Cardiac muscle cell (in vitro differentiated cells and primary cell): ENCODE measurements around the gene S100G. TPM values are rescaled to one million over a fixed set of nuclear protein-coding genes. Genes with fewer than 3 reads are reported as not detected.
"Not testable (repeated sequence)": the region's sequence is repeated elsewhere in the genome, so short reads cannot be mapped to it uniquely, and the experiment has no call there.

Experiments
- DNase-seq, 2 donors: peaks; one replicate each; pipeline versions ENCODE4 v3.0.0 to v3.0.0-alpha.2; 2010 to 2017; ENCODE audit warnings: low read depth in 1 of 2, low spot score in 1 of 2
- H3K27ac ChIP-seq: fragments of 200-600 bp; sonication (generic); 2 replicates; pipeline ENCODE4 v1.5.1; 2016
- H3K27me3 ChIP-seq: fragments of 200-600 bp; sonication (generic); 2 replicates; pipeline ENCODE4 v1.6.0; 2016; ENCODE audit warnings: control low read depth
- H3K36me3 ChIP-seq: fragments of 200-600 bp; sonication (generic); 2 replicates; pipeline ENCODE4 v1.5.1; 2016; ENCODE audit warnings: control low read depth
- H3K4me1 ChIP-seq: fragments of 200-600 bp; sonication (generic); 2 replicates; pipeline ENCODE4 v1.8.1; 2017; ENCODE audit warnings: low read depth, mild to moderate bottlenecking, mixed run types
- H3K4me3 ChIP-seq: fragments of 200-600 bp; sonication (generic); 2 replicates; pipeline ENCODE4 v1.5.1; 2016; ENCODE audit warnings: mild to moderate bottlenecking
- H3K9me3 ChIP-seq: fragments of 200-600 bp; sonication (generic); 2 replicates; pipeline ENCODE4 v1.5.1; 2017; ENCODE audit warnings: low read depth, mild to moderate bottlenecking, control low read depth
- CTCF ChIP-seq: IDR thresholded peaks from 2 replicates; pipeline ENCODE4 v1.5.1; 2012; ENCODE audit warnings: low read depth, mild to moderate bottlenecking, low read length
- polyA plus RNA-seq: library from polyadenylated mRNA; unstranded; fragments of >200 nt; fragmentation: Nextera tagmentation; extraction: Ambion mirVana; gene quantifications from 2 replicates; pipeline ENCODE4 v1.2.1, GENCODE V29; 2016
- total RNA-seq: library from RNA; depleted of rRNA; stranded (reverse); fragments of >200 nt; gene quantifications from 2 replicates; pipeline ENCODE4 v1.2.3, GENCODE V29; 2016

The S100G gene
- total RNA-seq = not detected in 2 replicates
- polyA plus RNA-seq = not detected in 2 replicates

- no peak for TF ChIP-seq CTCF
- H3K27ac ChIP-seq = no peak within 1 kb of the TSS
Measured at GRCh38 chrX:16649858-16650257, at the start of gene S100G. Gene S100G, plus strand, starts transcription at chrX:16650158. Its CDS starts 849 bp downstream, at chrX:16651007.

GRCh38 chrX:16601885-16602284 lies 48.1 kb upstream of the S100G start:
- Histone ChIP-seq H3K27me3 (no peaks in the 10 kb centered on the region), H3K27ac (no peak overlapping the region), H3K4me3 (no peak overlapping the region), H3K9me3 (no peaks in the 10 kb centered on the region), H3K4me1 (peaks cover 5% of the 10 kb centered on the region), H3K36me3 (peaks cover 4% of the 10 kb centered on the region)
- TF ChIP-seq CTCF = no peak
- DNase-seq = no peak

More at GRCh38 chrX:16649858-16650257, at the start of gene S100G:
- no peak within 1 kb of the TSS for H3K4me3 ChIP-seq
- H3K4me1 ChIP-seq = peaks cover 2% of the 10 kb centered on the region
- no peaks in the 10 kb centered on the region for H3K9me3 ChIP-seq
- no peak for DNase-seq
- H3K27me3 ChIP-seq = no peaks in the 10 kb centered on the region
- peaks cover 10% of the 10 kb centered on the region for H3K36me3 ChIP-seq

DNA sequence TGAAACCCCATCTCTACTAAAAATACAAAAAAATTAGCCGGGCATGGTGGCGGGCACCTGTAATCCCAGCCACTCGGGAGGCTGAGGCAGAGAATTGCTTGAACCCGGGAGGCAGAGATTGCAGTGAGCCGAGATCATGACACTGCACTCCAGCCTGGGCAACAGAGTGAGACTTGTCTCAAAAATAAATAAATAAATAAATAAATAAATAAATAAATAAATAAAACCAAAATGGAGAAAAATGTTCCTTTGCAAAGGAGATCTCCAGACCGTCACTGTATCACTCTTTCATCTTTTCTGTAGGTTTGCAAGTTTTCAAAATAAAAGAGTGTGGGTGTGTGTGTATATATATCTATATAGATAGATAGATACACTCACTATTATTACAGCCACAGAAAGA lies 46.7 kb upstream of the S100G start:
- not testable (repeated sequence) for H3K27me3 ChIP-seq, H3K4me1 ChIP-seq, H3K27ac ChIP-seq, DNase-seq, H3K36me3 ChIP-seq, H3K4me3 ChIP-seq, H3K9me3 ChIP-seq

- peaks cover 9% of the 10 kb centered on the region for H3K36me3 ChIP-seq
- peaks cover 5% of the 10 kb centered on the region for H3K4me1 ChIP-seq
- no peaks in the 10 kb centered on the region for H3K27me3 ChIP-seq
- no peaks in the 10 kb centered on the region for H3K9me3 ChIP-seq
- TF ChIP-seq CTCF = no peak
- H3K4me3 ChIP-seq = no peak overlapping the region
- peak overlapping the region; percentile 77 for H3K27ac ChIP-seq
- no peak for DNase-seq
Measured at GRCh38 chrX:16603822-16604221, 46.1 kb upstream of the S100G start.

- DNase-seq = peak in 1 of 2 donors; percentile 27
- Histone ChIP-seq H3K4me3 (no peak overlapping the region), H3K9me3 (no peaks in the 10 kb centered on the region), H3K4me1 (peaks cover 5% of the 10 kb centered on the region), H3K27me3 (no peaks in the 10 kb centered on the region), H3K27ac (peak overlapping the region; percentile 77), H3K36me3 (peaks cover 9% of the 10 kb centered on the region)
- no peak for TF ChIP-seq CTCF
Measured at GRCh38 chrX:16604337-16604736, 45.6 kb upstream of the S100G start.

DNA sequence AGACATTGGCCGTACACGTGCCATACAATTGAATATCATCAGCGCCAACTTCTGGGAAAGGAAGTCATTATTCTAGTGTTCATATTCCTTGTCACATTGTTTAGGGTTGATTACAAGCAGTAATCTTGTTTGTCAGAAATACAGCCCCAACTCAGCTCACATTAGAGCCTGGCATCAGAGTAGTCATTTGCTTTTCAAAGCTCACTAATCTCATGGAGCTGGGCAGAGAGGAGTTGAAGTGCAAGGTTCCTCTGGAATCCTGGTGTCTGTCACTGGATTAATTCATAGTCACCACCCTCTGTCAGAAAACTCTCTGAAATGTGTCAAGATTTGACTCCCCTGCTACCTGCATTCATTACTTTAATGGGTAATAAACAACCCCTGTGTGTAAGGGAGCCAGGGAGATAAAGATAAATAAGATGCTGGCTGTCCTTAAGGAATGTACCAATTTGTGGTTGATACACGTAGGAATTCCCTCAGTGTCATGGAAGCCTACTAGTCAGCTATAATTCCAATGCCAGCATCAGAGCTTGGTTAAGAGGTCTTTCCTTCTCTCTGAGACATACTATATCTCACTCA lies 43.7 kb upstream of the S100G start:
- Histone ChIP-seq H3K36me3 (peaks cover 13% of the 10 kb centered on the region), H3K4me3 (no peak overlapping the region), H3K4me1 (peaks cover 5% of the 10 kb centered on the region), H3K9me3 (no peaks in the 10 kb centered on the region), H3K27me3 (no peaks in the 10 kb centered on the region), H3K27ac (peak overlapping the region; percentile 56)
- TF ChIP-seq CTCF = no peak
- no peak for DNase-seq
